Measurements from ENCODE around the gene GUCY1A1.

GRCh38 chr4:155674669-155675071 is 8.0 kb downstream of the GUCY1A1 start:
- TF ChIP-seq POLR2A (IDR thresholded peaks at IDR 0.05; ENCODE audit: low read depth) (no peak), CTCF (IDR thresholded peaks at IDR 0.05) (no peak)

Measured in esophagus muscularis mucosa (tissue), 3 donors.